COR-L47 (cell line): ENCODE results near the gene GABARAP.
A peak's percentile ranks its signal among the peaks of the same experiment; 100 is the strongest.

Experiments
- DNase-seq: peaks from one replicate; lab custom pipeline; 2025; lab: John Stamatoyannopoulos, UW

The GABARAP gene

GRCh38 chr17:7239091-7240027, 2.9 kb downstream of the GABARAP start, which contains the start of gene PHF23:
PHF23 (minus strand) TSS chr17:7239457; CDS start chr17:7239279, 178 bp downstream.
- peak; percentile 89 for DNase-seq

GRCh38 chr17:7238420-7239090, 3.7 kb downstream of the GABARAP start:
- DNase-seq = no peak

- peak; percentile 42 for DNase-seq
These were observed 4.4 kb downstream of the GABARAP start for GRCh38 chr17:7237761-7238419.

GRCh38 chr17:7237266-7237760, 4.9 kb downstream of the GABARAP start:
- DNase-seq = no peak

GRCh38 chr17:7236808-7237207, 5.4 kb downstream of the GABARAP start:
- no peak for DNase-seq

- no peak for DNase-seq
These were observed 6.3 kb downstream of the GABARAP start for GRCh38 chr17:7235693-7236665.

- DNase-seq = peak; percentile 61
These were observed 7.9 kb downstream of the GABARAP start, which contains the start of gene DVL2 for GRCh38 chr17:7234083-7234951. DVL2 (minus strand) TSS chr17:7234517; CDS start chr17:7234262, 255 bp downstream.

- DNase-seq = no peak
These were observed 8.6 kb downstream of the GABARAP start for GRCh38 chr17:7233701-7234082.

- DNase-seq = no peak
These were observed 10.1 kb downstream of the GABARAP start for GRCh38 chr17:7232114-7232513.

- no peak for DNase-seq
These were observed 12.7 kb downstream of the GABARAP start for GRCh38 chr17:7229504-7229903.

GRCh38 chr17:7228920-7229319, 13.3 kb downstream of the GABARAP start:
- no peak for DNase-seq

- DNase-seq = no peak
These were observed 15.2 kb downstream of the GABARAP start for GRCh38 chr17:7226721-7227710.

- no peak for DNase-seq
These were observed 16.4 kb downstream of the GABARAP start for GRCh38 chr17:7225711-7226331.

GRCh38 chr17:7224661-7225111, 17.6 kb downstream of the GABARAP start:
- DNase-seq = no peak

- no peak for DNase-seq
These were observed 18.1 kb downstream of the GABARAP start for GRCh38 chr17:7224110-7224509.

GRCh38 chr17:7223375-7223774, 18.9 kb downstream of the GABARAP start:
- no peak for DNase-seq

- DNase-seq = no peak
These were observed 19.3 kb downstream of the GABARAP start for GRCh38 chr17:7222972-7223292.
